Effector memory CD4-positive, alpha-beta T cell (primary cell): ENCODE data around the gene TFPI.

Experiments
- DNase-seq, 3 donors: peaks; one replicate each; pipeline ENCODE4 v3.0.0-alpha.2; 2020
- H3K27ac ChIP-seq: 2 replicates; pipeline ENCODE4 v1.7.0; 2013; ENCODE audit warnings: mild to moderate bottlenecking, low read length, moderate library complexity; ENCODE audit not compliant: insufficient read depth, poor library complexity, severe bottlenecking
- H3K27me3 ChIP-seq: replicated peaks from 2 replicates; pipeline ENCODE4 v1.7.0; 2013; ENCODE audit warnings: mild to moderate bottlenecking, low read length; ENCODE audit not compliant: insufficient read depth, control insufficient read depth, poor library complexity, severe bottlenecking
- H3K36me3 ChIP-seq: 2 replicates; pipeline ENCODE4 v1.7.0; 2013; ENCODE audit warnings: mild to moderate bottlenecking, low read length, moderate library complexity; ENCODE audit not compliant: control insufficient read depth, insufficient read depth
- H3K4me1 ChIP-seq: 2 replicates; pipeline ENCODE4 v1.7.0; 2013; ENCODE audit warnings: low read length, mild to moderate bottlenecking; ENCODE audit not compliant: control insufficient read depth, insufficient read depth, poor library complexity, severe bottlenecking
- H3K4me3 ChIP-seq: 2 replicates; pipeline ENCODE4 v1.7.0; 2013; ENCODE audit warnings: low read length, low read depth, mild to moderate bottlenecking; ENCODE audit not compliant: insufficient read depth, poor library complexity, severe bottlenecking
- H3K9me3 ChIP-seq: 2 replicates; pipeline ENCODE4 v1.7.0; 2013; ENCODE audit warnings: mild to moderate bottlenecking, low read length, moderate library complexity; ENCODE audit not compliant: control insufficient read depth

Gene TFPI

DNA sequence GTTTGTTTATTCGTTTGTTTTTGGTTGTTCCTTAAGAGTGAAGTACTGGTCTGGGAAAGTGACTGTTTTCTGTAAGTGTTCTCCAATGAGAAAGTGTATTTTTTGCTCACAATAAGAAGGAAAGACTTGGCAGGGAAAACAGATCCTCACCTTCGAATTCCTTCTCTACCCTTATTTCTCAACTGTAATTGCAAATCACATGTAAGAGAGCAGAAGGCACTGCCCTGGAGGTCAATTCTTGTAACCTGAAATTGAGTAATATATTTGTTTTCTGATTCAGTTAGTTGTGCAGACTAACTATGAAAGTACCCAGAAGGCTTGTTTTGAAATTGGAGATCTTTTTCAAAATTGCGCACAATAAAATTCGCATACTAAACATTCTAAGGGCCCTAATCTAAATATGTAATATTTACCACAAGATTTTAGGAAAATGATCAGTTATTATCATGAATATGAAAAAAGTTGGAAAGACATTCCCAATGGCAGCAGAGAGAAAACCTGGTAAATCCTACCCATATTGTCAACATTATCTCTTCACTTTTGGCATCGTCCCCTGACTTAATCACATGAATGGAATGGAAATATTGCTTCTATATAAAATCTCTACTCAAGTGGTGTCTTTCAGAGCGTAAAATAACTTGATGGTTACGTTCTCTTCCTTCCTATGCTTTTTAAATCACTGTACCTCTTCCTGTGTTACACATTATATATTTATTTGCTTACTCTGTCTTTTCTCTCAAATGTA is 24.1 kb downstream of the TFPI start:
- no peaks in the 10 kb centered on the region for H3K4me1 ChIP-seq
- H3K27ac ChIP-seq: no peak overlapping the region
- no peaks in the 10 kb centered on the region for H3K36me3 ChIP-seq
- no peaks in the 10 kb centered on the region for H3K27me3 ChIP-seq
- no peaks in the 10 kb centered on the region for H3K9me3 ChIP-seq
- no peak for DNase-seq
- H3K4me3 ChIP-seq: no peak overlapping the region

DNA sequence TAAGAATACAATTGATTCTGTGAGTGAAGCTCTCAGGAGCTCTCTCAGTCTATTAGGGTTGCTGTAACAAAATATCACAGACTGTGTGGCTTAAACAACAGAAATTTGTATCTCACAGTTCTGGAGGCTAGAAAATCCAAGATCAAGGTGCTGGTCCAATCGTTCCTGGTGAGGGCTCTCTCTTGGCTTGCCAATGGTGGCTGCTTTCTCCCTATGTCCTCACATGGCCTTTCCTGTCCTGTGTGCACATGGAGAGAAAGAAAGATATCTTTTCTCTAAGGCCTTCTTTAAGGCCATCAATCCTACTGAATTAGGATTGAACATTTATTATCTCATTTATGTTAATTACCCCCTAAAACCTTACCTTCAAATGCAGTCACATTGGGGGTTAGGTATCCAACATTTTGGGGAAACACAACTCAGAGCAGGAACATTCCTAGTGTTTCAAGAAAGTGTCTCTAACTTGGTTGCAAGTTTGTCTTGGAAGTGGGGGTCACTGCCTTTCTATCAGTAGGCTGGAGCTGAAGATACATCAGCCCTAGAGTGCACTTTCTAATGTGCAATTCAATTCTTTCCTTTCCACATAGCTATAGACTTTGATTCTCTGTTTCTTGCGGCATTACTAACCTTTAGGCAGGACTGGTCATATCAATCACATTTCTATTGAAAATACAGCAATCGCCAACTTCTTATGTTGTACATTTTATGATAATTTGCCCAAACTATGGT is 24.8 kb downstream of the TFPI start:
- Histone ChIP-seq H3K9me3 (no peaks in the 10 kb centered on the region), H3K4me1 (no peaks in the 10 kb centered on the region), H3K36me3 (no peaks in the 10 kb centered on the region), H3K27me3 (no peaks in the 10 kb centered on the region), H3K27ac (no peak overlapping the region), H3K4me3 (no peak overlapping the region)
- no peak for DNase-seq

DNA sequence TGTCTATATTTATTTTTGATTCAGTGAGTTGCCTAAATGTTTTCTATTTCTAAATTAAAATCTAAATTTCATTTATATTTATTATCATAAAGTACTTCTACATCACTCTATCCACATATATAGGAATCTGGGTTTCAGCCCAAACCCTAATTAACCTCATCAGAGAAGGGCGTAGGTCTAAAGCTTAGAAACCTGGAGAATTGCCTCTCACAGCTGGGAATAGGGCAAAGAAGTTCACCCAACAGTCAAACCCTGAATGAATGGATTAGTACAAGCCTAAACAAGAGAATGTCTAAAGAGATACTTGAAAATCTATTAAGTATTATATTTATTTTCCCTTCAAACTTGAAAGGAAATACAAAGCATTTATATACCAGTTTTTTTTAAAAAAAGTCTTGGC is 26.2 kb downstream of the TFPI start:
- no peak for DNase-seq
- no peaks in the 10 kb centered on the region for H3K9me3 ChIP-seq
- H3K4me3 ChIP-seq: no peak overlapping the region
- no peak overlapping the region for H3K27ac ChIP-seq
- H3K4me1 ChIP-seq: no peaks in the 10 kb centered on the region
- H3K27me3 ChIP-seq: no peaks in the 10 kb centered on the region
- H3K36me3 ChIP-seq: no peaks in the 10 kb centered on the region

DNA sequence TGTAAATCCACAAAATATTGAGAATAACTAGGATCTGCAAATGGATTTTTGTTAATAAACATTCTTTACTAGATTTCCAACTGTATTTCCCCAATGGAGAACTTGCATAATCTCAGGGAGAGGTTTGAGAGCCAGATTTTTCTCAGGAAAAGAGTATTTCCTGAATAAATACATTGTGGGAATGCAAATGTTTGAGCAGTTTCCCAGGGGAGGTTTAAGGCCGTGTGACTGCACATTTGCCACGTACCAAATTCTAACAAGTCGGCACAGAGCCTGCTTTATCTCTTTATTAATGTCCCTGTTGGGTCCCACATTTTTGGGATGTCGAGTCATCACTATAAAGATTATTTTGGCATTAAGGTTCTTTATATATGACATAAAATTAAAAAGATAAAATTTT is 27.0 kb downstream of the TFPI start:
- Histone ChIP-seq H3K36me3 (no peaks in the 10 kb centered on the region), H3K4me1 (no peaks in the 10 kb centered on the region), H3K27ac (no peak overlapping the region), H3K4me3 (no peak overlapping the region), H3K27me3 (no peaks in the 10 kb centered on the region), H3K9me3 (no peaks in the 10 kb centered on the region)
- DNase-seq: no peak

DNA sequence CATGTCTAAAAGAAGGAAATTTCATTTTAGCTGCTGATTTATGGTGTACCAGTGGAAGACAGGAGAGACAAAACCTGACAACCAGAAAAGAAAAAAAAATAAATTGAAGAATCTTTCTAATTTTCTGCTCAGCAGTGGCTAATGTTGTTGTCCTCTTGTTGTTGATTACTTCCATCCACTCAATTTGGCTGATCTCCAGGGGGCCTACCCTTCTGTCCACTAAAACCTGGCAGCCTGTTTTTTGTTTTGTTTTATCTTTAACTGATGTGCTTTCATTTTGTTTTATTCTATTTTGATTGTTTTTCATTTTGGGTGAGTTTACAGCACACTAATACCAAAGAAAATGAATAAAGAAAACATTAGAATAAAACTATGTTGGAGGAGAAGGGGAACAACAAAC is 27.4 kb downstream of the TFPI start:
- H3K27ac ChIP-seq: no peak overlapping the region
- H3K4me3 ChIP-seq: no peak overlapping the region
- no peak for DNase-seq

DNA sequence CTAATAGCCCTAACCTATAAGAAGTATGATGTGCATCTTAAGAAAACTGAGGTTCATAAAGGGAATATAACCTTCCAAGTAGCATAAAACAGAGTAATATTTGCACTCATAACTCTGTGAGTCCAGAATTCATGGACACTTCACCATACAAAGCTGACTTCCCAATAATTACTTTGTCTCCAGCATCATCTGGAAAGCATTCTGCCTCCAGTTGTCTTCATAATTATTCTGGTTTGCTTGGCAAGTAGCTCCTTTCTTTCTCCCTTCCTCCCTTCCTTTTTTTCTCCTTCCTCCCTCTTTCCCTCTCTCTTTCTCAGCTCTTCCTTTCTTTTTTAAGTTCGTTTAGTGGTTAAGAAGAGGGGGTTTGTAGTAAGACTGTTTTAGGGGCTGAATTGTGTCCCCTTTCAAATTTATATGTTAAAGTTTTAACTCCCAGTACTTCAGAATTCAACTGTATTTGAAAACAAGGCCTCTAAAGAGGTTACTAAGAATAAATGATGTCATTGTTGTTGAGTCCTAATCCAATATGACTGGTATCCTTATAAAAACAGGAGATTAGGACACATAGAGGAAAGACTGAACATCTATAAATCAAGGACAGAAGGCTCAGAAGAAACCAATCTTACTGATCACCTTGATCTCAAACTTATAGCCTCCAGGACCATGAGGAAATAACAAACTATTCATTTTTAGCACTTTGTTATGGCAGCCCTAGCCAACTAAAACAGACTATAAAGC is 28.9 kb downstream of the TFPI start:
- Histone ChIP-seq H3K9me3 (no peaks in the 10 kb centered on the region), H3K27ac (no peak overlapping the region)
- no peak for DNase-seq

More for the DNA sequence above, 27.4 kb downstream of the TFPI start:
- Histone ChIP-seq H3K27me3 (no peaks in the 10 kb centered on the region), H3K36me3 (no peaks in the 10 kb centered on the region), H3K4me1 (no peaks in the 10 kb centered on the region), H3K9me3 (no peaks in the 10 kb centered on the region)

DNA sequence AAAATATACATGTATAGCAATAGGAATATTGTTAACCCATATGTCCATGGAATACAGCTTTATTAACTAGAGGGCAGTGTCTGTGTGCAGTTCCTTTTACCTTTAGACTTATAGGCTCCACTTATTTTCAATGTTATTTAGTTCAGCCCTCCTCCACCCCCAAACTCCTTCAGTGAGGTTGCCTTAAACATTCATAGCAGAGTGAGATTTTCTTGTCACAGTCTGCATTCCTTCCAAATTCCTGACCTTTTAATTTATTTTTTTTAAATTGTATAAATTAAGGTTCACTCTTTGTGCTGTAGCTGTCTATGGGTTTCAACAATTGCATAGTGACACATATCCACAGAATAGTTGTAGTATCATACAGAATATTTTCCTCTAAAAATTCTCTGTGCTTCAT is 30.9 kb downstream of the TFPI start:
- no peaks in the 10 kb centered on the region for H3K27me3 ChIP-seq
- no peaks in the 10 kb centered on the region for H3K9me3 ChIP-seq
- no peaks in the 10 kb centered on the region for H3K36me3 ChIP-seq
- no peak overlapping the region for H3K4me3 ChIP-seq
- no peak for DNase-seq
- no peaks in the 10 kb centered on the region for H3K4me1 ChIP-seq
- no peak overlapping the region for H3K27ac ChIP-seq

More for the DNA sequence above, 28.9 kb downstream of the TFPI start:
- H3K4me3 ChIP-seq: no peak overlapping the region
- H3K27me3 ChIP-seq: no peaks in the 10 kb centered on the region
- H3K36me3 ChIP-seq: no peaks in the 10 kb centered on the region
- H3K4me1 ChIP-seq: no peaks in the 10 kb centered on the region

DNA sequence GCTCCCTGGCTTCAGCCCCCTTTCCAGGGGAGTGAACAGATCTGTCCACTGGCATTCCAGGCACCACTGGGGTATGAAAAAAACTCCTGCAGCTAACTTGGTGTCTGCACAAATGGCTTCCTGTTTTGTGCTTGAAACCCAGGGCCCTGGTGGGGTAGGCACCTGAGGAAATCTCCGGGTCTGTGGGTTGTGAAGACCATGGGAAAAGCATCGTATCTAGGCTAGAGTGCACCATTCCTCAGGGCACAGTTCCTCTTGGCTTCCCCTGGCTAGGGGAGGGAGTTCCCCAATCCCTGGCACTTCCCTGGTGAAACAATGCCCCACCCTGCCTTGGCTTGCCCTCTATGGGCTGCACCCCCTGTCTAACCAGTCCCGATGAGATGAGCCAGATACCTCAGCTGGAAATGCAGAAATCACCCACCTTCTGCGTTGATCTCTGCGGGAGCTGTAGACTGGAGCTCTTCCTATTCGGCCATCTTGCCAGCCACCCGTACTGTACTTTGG is 34.1 kb downstream of the TFPI start:
- Histone ChIP-seq H3K9me3 (no peaks in the 10 kb centered on the region), H3K27me3 (no peaks in the 10 kb centered on the region), H3K36me3 (no peaks in the 10 kb centered on the region), H3K27ac (no peak overlapping the region), H3K4me3 (no peak overlapping the region), H3K4me1 (no peaks in the 10 kb centered on the region)
- DNase-seq: no peak

DNA sequence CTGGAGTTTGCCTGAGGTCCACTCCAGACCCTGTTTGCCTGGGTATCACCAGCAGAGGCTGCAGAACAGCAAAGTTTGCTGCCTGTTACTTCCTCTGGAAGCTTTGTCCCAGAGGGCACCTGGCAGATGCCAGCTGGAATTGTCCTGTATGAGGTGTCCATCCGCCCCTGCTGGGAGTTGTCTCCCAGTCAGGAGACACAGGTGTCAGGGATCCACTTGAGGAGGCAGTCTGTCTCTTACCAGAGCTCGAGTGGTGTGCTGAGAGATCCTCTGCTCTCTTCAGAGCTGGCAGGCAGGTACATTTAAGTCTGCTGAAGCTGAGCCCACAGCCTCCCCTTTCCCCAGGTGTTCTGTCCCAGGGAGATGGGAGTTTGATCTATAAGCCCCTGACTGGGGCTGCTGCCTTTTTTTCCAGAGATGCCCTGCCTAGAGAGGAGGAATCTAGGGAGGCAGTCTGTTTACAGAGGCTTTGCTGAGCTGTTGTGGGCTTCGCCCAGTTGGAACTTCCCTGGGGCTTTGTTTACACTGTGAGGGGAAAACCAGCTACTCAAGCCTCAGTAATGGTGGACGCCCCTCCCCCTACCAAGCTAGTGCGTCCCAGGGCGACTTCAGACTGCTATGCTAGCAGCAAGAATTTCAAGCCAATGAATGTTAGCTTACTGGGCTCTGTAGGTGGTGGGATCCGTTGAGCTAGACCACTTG is 34.7 kb downstream of the TFPI start:
- Histone ChIP-seq H3K4me1 (no peaks in the 10 kb centered on the region), H3K27me3 (no peaks in the 10 kb centered on the region), H3K36me3 (no peaks in the 10 kb centered on the region), H3K9me3 (no peaks in the 10 kb centered on the region), H3K27ac (no peak overlapping the region), H3K4me3 (no peak overlapping the region)
- no peak for DNase-seq
